AG04449 (cell line): ENCODE data around the gene EMC9.

Source experiments
- CTCF ChIA-PET: fragments of 350-600 bp; formaldehyde crosslinking; extraction: SDS; loops from one replicate; lab custom pipeline; 2021; ENCODE audit warnings: antibody characterized with exemption; lab: Yijun Ruan, JAX
- POLR2A ChIA-PET: fragments of 400-600, 350-600 bp; formaldehyde crosslinking; extraction: SDS; loops from one replicate; lab custom pipeline; 2020; ENCODE audit warnings: antibody characterized with exemption, inconsistent platforms; lab: Yijun Ruan, JAX
- DNase-seq: peaks from one replicate; pipeline ENCODE4 v3.0.0-alpha.2; 2010; ENCODE audit warnings: low read depth, low spot score
- H3K4me3 ChIP-seq: 2 replicates; pipeline ENCODE4 v1.5.1; 2011; ENCODE audit warnings: low read depth, mild to moderate bottlenecking, control low read depth, low read length
- CTCF ChIP-seq: IDR thresholded peaks from one replicate; pipeline ENCODE4 v1.5.1; 2011; ENCODE audit warnings: mild to moderate bottlenecking, moderate library complexity, low read length, control low read depth, inconsistent platforms; ENCODE audit not compliant: insufficient read depth; ENCODE audit errors: missing control alignments

The EMC9 gene

DNA sequence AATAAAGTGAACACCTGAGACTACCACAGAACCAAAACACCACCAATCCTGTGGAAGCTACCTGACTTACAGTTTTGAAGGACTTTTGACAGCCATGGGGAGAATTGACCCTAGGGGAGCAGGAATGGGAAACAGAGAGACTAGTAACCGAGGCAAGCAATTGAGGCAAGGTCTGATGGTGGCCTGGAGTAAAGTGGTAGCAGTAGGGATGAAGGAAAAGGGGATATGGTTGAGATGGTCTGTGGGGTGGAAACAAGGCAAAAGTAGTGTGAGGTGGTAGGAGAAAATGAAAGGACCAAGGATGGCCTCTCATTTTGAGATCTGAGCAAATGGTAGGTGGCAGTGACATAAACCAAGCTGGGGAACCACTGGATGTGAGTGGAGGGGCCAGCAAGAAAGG lies 15.4 kb upstream of the EMC9 start:
- no peak for TF ChIP-seq CTCF
- no peak for DNase-seq
- CTCF ChIA-PET: interaction anchor here (1.2 to 1.7 kb wide), 4 partner anchors 10 to 151 kb away, joined by 3 to 8 read pairs (median 4); partner anchors contain the start of genes CIDEB and RNF31
- no peak overlapping the region for H3K4me3 ChIP-seq
- POLR2A ChIA-PET: interaction anchor here (1.7 kb wide), 1 partner anchor 10 kb away, joined by 5 read pairs; the partner anchor contains the start of genes PSME2 and RNF31

DNA sequence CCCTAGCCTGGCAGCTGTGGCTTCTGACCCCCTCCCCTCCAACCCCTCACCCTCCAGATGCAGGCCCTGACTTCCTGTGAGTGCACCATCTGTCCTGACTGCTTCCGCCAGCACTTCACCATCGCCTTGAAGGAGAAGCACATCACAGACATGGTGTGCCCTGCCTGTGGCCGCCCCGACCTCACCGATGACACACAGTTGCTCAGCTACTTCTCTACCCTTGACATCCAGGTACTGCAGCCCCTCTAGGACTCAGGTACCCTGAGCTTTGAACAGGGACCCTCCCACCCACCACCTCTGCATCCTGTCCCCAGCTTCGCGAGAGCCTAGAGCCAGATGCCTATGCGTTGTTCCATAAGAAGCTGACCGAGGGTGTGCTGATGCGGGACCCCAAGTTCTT lies 13.7 kb upstream of the EMC9 start:
- ChIA-PET CTCF (interaction anchor here (1.2 to 1.7 kb wide), 2 partner anchors 8 to 88 kb away, joined by 5 to 8 read pairs; partner anchors contain the start of genes RNF31 and TINF2), POLR2A (interaction anchor here (1.7 kb wide), 1 partner anchor 8 kb away, joined by 5 read pairs; the partner anchor contains the start of genes PSME2 and RNF31)
- no peak for TF ChIP-seq CTCF
- no peak for DNase-seq
- H3K4me3 ChIP-seq: no peak overlapping the region

DNA sequence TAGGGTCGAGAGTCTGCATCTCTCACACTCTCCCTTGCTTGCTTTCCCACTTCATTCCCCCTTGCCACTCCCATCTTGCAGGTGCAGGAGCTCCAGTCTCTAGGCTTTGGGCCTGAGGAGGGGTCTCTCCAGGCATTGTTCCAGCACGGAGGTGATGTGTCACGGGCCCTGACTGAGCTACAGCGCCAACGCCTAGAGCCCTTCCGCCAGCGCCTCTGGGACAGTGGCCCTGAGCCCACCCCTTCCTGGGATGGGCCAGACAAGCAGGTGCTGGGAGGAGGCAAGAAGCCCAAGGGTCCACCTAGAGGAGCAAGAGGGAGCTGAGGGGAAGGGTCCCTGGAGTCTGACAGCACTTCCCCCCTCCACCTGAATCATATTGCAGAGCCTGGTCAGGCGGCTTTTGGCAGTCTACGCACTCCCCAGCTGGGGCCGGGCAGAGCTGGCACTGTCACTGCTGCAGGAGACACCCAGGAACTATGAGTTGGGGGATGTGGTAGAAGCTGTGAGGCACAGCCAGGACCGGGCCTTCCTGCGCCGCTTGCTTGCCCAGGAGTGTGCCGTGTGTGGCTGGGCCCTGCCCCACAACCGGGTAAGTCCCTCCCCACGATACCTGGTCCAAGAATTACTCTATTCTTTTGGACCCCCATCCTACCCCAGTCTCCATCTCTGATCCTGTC lies 10.2 kb upstream of the EMC9 start:
- H3K4me3 ChIP-seq: no peak overlapping the region
- no peak for DNase-seq
- POLR2A ChIA-PET: interaction anchor here (1.3 to 2.2 kb wide), 3 partner anchors 9 to 37 kb away, joined by 4 to 8 read pairs (median 7); partner anchors contain the start of genes EMC9, IPO4 and IRF9
- CTCF ChIA-PET: interaction anchor here (0.7 to 8.8 kb wide), 4 partner anchors 9 to 145 kb away, joined by 3 to 165 read pairs (median 4); partner anchors contain the start of genes IRF9 and REC8
- no peak for TF ChIP-seq CTCF

DNA sequence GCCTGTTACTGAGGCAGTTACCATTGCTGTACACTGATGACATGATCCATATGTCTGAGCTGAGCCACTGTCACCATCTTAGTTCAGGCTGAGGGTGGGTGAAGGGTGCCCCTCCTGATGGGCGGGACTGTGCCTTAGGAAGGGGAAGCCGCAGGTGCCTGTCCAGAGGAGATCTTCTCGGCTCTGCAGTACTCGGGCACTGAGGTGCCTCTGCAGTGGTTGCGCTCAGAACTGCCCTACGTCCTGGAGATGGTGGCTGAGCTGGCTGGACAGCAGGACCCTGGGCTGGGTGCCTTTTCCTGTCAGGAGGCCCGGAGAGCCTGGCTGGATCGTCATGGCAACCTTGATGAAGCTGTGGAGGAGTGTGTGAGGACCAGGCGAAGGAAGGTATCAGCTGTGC lies 9.6 kb upstream of the EMC9 start:
- no peak for TF ChIP-seq CTCF
- ChIA-PET POLR2A (interaction anchor here (1.3 to 2.2 kb wide), 3 partner anchors 10 to 38 kb away, joined by 4 to 8 read pairs (median 7); partner anchors contain the start of genes EMC9, IPO4 and IRF9), CTCF (interaction anchor here (0.7 to 8.8 kb wide), 4 partner anchors 10 to 146 kb away, joined by 3 to 165 read pairs (median 4); partner anchors contain the start of genes IRF9 and REC8)
- H3K4me3 ChIP-seq: no peak overlapping the region
- no peak for DNase-seq

DNA sequence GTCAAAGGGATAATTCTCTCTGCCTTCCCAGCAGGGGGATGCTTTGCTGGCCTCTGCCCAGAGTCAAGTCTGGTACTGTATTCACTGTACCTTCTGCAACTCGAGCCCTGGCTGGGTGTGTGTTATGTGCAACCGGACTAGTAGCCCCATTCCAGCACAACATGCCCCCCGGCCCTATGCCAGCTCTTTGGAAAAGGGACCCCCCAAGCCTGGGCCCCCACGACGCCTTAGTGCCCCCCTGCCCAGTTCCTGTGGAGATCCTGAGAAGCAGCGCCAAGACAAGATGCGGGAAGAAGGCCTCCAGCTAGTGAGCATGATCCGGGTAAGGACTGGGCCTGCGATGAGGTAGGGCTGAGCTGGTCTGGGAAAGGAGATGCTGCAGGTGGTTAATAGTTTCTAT lies 9.2 kb upstream of the EMC9 start:
- no peak for TF ChIP-seq CTCF
- POLR2A ChIA-PET: interaction anchor here (0.6 to 2.2 kb wide), 4 partner anchors 10 to 78 kb away, joined by 4 to 8 read pairs (median 6); partner anchors contain the start of genes EMC9, IPO4 and IRF9
- H3K4me3 ChIP-seq: no peak overlapping the region
- CTCF ChIA-PET: interaction anchor here (0.7 to 8.8 kb wide), 3 partner anchors 10 to 146 kb away, joined by 3 to 165 read pairs (median 4); partner anchors contain the start of genes IRF9 and REC8
- DNase-seq: no peak

GRCh38 chr14:24150061-24150460 lies 8.7 kb upstream of the EMC9 start:
- ChIA-PET POLR2A (interaction anchor here (0.6 to 2.2 kb wide), 2 partner anchors 9 to 79 kb away, joined by 5 to 7 read pairs; partner anchors contain the start of gene EMC9), CTCF (interaction anchor here (1.1 to 8.8 kb wide), 3 partner anchors 10 to 42 kb away, joined by 3 to 165 read pairs (median 4); partner anchors contain the start of genes IRF9 and REC8)
- TF ChIP-seq CTCF: no peak
- no peak overlapping the region for H3K4me3 ChIP-seq
- no peak for DNase-seq
